ENCODE measurements around the gene GAS2.

GAS2 gene

GRCh38 chr11:22657101-22657694 lies 9.2 kb upstream of the GAS2 start:
- DNase-seq (ENCODE audit: low read depth) = peak; percentile 40
- H3K4me3 ChIP-seq (ENCODE audit: low read depth, low read length) = no peak overlapping the region
- TF ChIP-seq CTCF (IDR thresholded peaks at IDR 0.05; ENCODE audit: insufficient read depth, low read depth, low read length, missing control alignments) = no peak

- DNase-seq (ENCODE audit: low read depth) = no peak
- H3K4me3 ChIP-seq (ENCODE audit: low read depth, low read length) = no peak overlapping the region
- TF ChIP-seq CTCF (IDR thresholded peaks at IDR 0.05; ENCODE audit: insufficient read depth, low read depth, low read length, missing control alignments) = no peak
These were observed 6.6 kb upstream of the GAS2 start for GRCh38 chr11:22659783-22660182.

DNA sequence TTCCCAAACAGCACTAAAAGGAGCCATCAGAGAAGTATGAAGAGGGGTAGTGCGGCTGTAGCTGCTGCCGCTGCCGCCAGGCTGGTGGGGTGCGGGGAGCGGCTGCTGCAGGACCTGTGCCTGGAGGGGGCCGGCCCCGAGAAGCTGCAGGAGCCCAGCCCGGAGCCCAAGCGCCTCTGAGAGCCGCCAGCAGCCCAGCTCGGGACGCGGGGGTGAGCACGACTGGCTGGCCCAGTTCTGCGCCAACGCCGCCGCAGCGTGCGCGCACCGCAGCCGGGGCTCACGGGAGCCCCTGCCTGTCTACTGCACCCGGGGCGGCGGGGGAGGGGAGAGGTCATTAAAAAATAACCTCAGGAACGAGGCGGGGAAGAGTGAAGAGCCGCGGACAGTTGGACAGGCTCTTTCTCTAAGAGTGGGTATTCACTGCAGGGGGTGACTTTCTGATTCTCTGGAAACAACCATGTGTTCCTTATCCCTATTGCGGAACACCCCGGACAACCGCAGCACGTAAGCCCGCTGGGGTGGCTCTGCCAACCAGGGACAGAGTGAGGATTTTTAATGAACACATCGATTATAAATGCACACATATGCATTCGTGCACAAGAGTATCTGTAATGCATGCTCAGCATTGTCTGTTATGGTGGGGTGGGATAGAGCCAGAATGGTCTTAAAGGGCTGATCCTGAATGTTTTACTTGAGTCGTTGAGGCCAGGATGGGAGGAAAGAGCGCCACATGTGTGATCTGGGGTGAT lies 453 bp downstream of the GAS2 start:
- peak; percentile 21 for DNase-seq (ENCODE audit: low read depth)
- no peak for TF ChIP-seq CTCF (IDR thresholded peaks at IDR 0.05; ENCODE audit: insufficient read depth, low read depth, low read length, missing control alignments)
- H3K4me3 ChIP-seq (ENCODE audit: low read depth, low read length) = peak overlapping the region; percentile 22

GRCh38 chr11:22668005-22668796 lies 1.8 kb downstream of the GAS2 start:
- no peak overlapping the region for H3K4me3 ChIP-seq (ENCODE audit: low read depth, low read length)
- no peak for TF ChIP-seq CTCF (IDR thresholded peaks at IDR 0.05; ENCODE audit: insufficient read depth, low read depth, low read length, missing control alignments)
- no peak for DNase-seq (ENCODE audit: low read depth)

DNA sequence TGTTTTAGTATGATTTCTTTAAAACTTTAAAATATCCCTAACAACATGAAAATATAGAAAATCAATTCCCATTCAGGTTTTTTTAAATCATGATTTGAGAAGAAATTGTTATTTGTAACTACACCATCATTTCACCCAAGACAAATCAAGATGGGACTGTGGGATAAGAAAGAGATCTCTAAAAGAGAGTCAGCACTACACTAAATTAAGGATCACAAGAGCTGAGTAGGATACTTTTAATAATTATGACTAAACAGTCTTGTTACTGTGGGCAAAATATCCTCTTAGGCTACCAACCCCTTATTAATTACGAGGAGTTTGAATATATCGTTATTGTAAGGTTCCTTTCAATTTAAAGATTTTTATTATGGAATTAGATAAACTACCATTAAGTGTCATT lies 3.0 kb downstream of the GAS2 start:
- no peak for TF ChIP-seq CTCF (IDR thresholded peaks at IDR 0.05; ENCODE audit: insufficient read depth, low read depth, low read length, missing control alignments)
- H3K4me3 ChIP-seq (ENCODE audit: low read depth, low read length) = no peak overlapping the region
- DNase-seq (ENCODE audit: low read depth) = no peak

- H3K4me3 ChIP-seq (ENCODE audit: low read depth, low read length) = no peak overlapping the region
- TF ChIP-seq CTCF (IDR thresholded peaks at IDR 0.05; ENCODE audit: insufficient read depth, low read depth, low read length, missing control alignments) = peak; percentile 16
- peak; percentile 21 for DNase-seq (ENCODE audit: low read depth)
These were observed 4.4 kb downstream of the GAS2 start for GRCh38 chr11:22670830-22671229.
